ENCODE measurements around the gene GRID1.

GRID1 gene

DNA sequence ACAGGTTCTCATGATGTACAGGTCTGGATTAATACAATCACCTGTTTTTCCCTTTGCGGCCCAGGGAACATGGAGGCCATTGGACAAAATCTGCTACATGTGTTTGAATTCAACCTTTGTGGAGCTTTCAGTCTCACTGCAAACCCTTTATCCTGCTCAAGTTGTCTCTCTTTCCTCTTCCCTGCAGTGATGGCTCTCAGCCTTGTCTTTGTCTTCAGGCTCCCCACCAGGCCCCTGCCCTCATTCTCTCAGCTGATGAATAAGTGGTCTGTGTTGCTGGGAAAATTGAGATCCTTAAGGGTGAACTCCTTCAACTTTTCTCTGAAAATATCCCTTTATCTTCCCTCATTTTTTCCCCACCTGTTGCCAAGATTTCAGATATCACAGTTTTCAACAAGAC, 791.2 kb downstream of the GRID1 start:
- no peak overlapping the region for H3K4me3 ChIP-seq (ENCODE audit: severe bottlenecking)
- no peaks in the 10 kb centered on the region for H3K27me3 ChIP-seq (ENCODE audit: insufficient read depth, poor library complexity, severe bottlenecking)
- DNase-seq (ENCODE audit: low spot score) (no peak), ATAC-seq (ENCODE audit: low read depth) (no peak)
- TF ChIP-seq, protein P1, sequence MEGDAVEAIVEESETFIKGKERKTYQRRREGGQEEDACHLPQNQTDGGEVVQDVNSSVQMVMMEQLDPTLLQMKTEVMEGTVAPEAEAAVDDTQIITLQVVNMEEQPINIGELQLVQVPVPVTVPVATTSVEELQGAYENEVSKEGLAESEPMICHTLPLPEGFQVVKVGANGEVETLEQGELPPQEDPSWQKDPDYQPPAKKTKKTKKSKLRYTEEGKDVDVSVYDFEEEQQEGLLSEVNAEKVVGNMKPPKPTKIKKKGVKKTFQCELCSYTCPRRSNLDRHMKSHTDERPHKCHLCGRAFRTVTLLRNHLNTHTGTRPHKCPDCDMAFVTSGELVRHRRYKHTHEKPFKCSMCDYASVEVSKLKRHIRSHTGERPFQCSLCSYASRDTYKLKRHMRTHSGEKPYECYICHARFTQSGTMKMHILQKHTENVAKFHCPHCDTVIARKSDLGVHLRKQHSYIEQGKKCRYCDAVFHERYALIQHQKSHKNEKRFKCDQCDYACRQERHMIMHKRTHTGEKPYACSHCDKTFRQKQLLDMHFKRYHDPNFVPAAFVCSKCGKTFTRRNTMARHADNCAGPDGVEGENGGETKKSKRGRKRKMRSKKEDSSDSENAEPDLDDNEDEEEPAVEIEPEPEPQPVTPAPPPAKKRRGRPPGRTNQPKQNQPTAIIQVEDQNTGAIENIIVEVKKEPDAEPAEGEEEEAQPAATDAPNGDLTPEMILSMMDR (IDR thresholded peaks at IDR 0.05; ENCODE audit: poor library complexity, severe bottlenecking) = no peak
- H3K36me3 ChIP-seq (ENCODE audit: low read depth) = no peaks in the 10 kb centered on the region
- no peaks in the 10 kb centered on the region for H3K4me1 ChIP-seq (ENCODE audit: insufficient read depth, poor library complexity, severe bottlenecking)
- no peaks in the 10 kb centered on the region for H3K9me3 ChIP-seq (ENCODE audit: severe bottlenecking)
- H3K27ac ChIP-seq (ENCODE audit: poor library complexity, severe bottlenecking) = no peak overlapping the region

DNA sequence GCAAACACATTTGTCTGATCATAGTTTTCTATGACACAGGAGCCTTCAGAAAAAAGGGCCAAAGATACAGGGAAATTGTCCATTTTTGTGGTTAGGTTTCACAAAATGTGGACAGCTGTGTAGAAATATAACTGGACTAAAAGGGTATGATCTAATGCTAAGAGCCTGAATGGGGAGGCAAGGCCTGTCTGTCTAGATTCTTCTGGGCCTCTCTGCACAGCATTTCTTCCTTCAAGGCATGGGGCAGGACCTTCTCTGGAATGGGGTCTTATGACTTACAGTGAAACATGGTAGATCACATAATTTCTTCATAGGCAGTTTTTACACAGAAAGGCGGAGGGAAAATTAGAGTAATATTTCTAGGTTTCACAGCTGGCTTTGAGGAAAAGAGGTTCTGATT, 795.7 kb downstream of the GRID1 start:
- H3K4me1 ChIP-seq (ENCODE audit: insufficient read depth, poor library complexity, severe bottlenecking) = no peaks in the 10 kb centered on the region
- H3K36me3 ChIP-seq (ENCODE audit: low read depth) = no peaks in the 10 kb centered on the region
- no peak overlapping the region for H3K27ac ChIP-seq (ENCODE audit: poor library complexity, severe bottlenecking)
- no peaks in the 10 kb centered on the region for H3K9me3 ChIP-seq (ENCODE audit: severe bottlenecking)
- ATAC-seq (ENCODE audit: low read depth) (no peak), DNase-seq (ENCODE audit: low spot score) (no peak)
- no peak overlapping the region for H3K4me3 ChIP-seq (ENCODE audit: severe bottlenecking)
- no peaks in the 10 kb centered on the region for H3K27me3 ChIP-seq (ENCODE audit: insufficient read depth, poor library complexity, severe bottlenecking)
- TF ChIP-seq, protein P1 (IDR thresholded peaks at IDR 0.05; ENCODE audit: poor library complexity, severe bottlenecking) = no peak

DNA sequence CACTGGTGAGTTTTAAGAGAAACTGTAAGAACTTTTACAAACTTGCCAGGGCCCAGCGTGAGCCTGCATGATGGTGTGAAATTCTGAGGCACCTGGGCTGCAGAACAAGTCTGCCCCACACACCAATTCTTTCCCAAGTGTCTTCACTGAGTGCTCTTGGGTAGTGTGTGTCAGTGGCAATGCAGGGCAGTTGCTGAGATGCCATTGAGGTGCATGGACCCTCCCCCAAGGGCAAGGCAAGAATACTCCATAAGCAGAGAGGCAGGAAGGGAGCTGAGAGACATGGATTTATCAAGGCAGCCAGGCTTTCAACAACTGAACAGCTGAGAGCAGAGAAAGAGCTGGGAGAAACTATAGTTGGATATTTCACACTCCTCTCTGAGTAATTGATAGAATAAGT, 801.2 kb downstream of the GRID1 start:
- no peak overlapping the region for H3K4me3 ChIP-seq (ENCODE audit: severe bottlenecking)
- TF ChIP-seq, protein P1 (IDR thresholded peaks at IDR 0.05; ENCODE audit: poor library complexity, severe bottlenecking) = no peak
- no peak overlapping the region for H3K27ac ChIP-seq (ENCODE audit: poor library complexity, severe bottlenecking)
- DNase-seq (ENCODE audit: low spot score) (no peak), ATAC-seq (ENCODE audit: low read depth) (no peak)
- no peaks in the 10 kb centered on the region for H3K27me3 ChIP-seq (ENCODE audit: insufficient read depth, poor library complexity, severe bottlenecking)
- H3K4me1 ChIP-seq (ENCODE audit: insufficient read depth, poor library complexity, severe bottlenecking) = no peaks in the 10 kb centered on the region
- no peaks in the 10 kb centered on the region for H3K36me3 ChIP-seq (ENCODE audit: low read depth)
- H3K9me3 ChIP-seq (ENCODE audit: severe bottlenecking) = no peaks in the 10 kb centered on the region

DNA sequence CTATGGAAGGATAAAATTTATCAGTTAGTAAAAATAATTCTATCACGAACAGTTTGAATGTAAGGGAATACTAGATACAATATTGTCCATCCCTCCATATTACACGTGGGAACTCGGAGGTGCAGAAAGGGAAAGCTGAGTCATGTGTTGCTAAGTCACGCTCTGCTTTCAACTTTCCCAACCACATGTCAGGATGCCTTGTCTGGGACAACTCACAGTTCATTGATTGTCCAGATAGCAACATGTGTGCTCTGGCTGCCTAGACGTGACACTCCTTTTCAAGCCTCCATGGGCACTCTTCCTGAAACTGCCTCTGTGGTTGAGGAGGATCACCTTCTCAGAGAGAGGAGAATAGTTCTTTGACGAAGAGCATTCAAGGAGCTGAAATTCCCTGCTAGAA, 808.1 kb downstream of the GRID1 start:
- DNase-seq (ENCODE audit: low spot score) = no peak
- no peaks in the 10 kb centered on the region for H3K27me3 ChIP-seq (ENCODE audit: insufficient read depth, poor library complexity, severe bottlenecking)
- H3K4me1 ChIP-seq (ENCODE audit: insufficient read depth, poor library complexity, severe bottlenecking) = peaks cover 12% of the 10 kb centered on the region
- no peak overlapping the region for H3K4me3 ChIP-seq (ENCODE audit: severe bottlenecking)
- ATAC-seq (ENCODE audit: low read depth) = no peak
- TF ChIP-seq, protein P1 (IDR thresholded peaks at IDR 0.05; ENCODE audit: poor library complexity, severe bottlenecking) = no peak
- H3K27ac ChIP-seq (ENCODE audit: poor library complexity, severe bottlenecking) = no peak overlapping the region
- no peaks in the 10 kb centered on the region for H3K36me3 ChIP-seq (ENCODE audit: low read depth)
- no peaks in the 10 kb centered on the region for H3K9me3 ChIP-seq (ENCODE audit: severe bottlenecking)

DNA sequence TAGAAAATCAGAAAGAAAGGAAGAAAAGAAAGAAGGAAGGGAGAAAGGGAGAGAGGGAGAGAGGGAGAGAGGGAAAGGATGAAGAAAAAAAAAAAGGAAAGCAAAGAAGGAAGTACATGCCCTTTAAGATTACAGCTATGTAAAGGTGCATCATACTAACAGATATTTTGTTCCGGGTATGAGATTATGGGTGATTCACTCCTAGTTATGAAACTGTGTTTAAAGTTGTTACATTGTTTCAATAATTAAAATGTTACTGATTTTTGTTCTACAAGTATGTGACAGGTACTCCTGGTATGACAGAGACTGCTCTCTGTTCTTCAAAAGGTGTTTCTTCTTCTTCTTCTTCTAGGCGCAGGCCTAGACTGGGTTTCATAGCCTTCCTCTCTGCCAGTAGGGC, 808.9 kb downstream of the GRID1 start:
- DNase-seq (ENCODE audit: low spot score) = no peak
- Histone ChIP-seq H3K4me1 (ENCODE audit: insufficient read depth, poor library complexity, severe bottlenecking) (peaks cover 12% of the 10 kb centered on the region), H3K9me3 (ENCODE audit: severe bottlenecking) (no peaks in the 10 kb centered on the region), H3K36me3 (ENCODE audit: low read depth) (no peaks in the 10 kb centered on the region), H3K4me3 (ENCODE audit: severe bottlenecking) (no peak overlapping the region), H3K27me3 (ENCODE audit: insufficient read depth, poor library complexity, severe bottlenecking) (no peaks in the 10 kb centered on the region), H3K27ac (ENCODE audit: poor library complexity, severe bottlenecking) (no peak overlapping the region)
- peak; percentile 46; the same call in 2 of the 3 replicates for ATAC-seq (ENCODE audit: low read depth)
- TF ChIP-seq, protein P1 (IDR thresholded peaks at IDR 0.05; ENCODE audit: poor library complexity, severe bottlenecking) = no peak
